DLD1 (cell line): ENCODE data around the gene PRSS56.
"Not testable (repeated sequence)": the region's sequence is repeated elsewhere in the genome, so short reads cannot be mapped to it uniquely, and the experiment has no call there.

ENCODE experiments used
- in situ Hi-C: cut with HindIII; loops from 2 replicates; pipeline ENCODE4 v1.10.0; 2017; ENCODE audit warnings: low sequenced_read_pairs

Gene PRSS56

GRCh38 chr2:232568161-232568560, 48.0 kb downstream of the PRSS56 start:
- in situ Hi-C loops: no loop called here

GRCh38 chr2:232569541-232569940, 49.4 kb downstream of the PRSS56 start:
- in situ Hi-C loops: no loop called here

- in situ Hi-C loops: not testable (repeated sequence)
Observed at GRCh38 chr2:232570481-232570880, 50.3 kb downstream of the PRSS56 start.

GRCh38 chr2:232571026-232571474, 50.9 kb downstream of the PRSS56 start:
- in situ Hi-C loops: no loop called here

GRCh38 chr2:232573042-232573441, 52.9 kb downstream of the PRSS56 start:
- in situ Hi-C loops: no loop called here

- in situ Hi-C loops: no loop called here
Observed at GRCh38 chr2:232573771-232574435, 53.7 kb downstream of the PRSS56 start.

GRCh38 chr2:232574674-232575403, 54.7 kb downstream of the PRSS56 start:
- in situ Hi-C loops: loop anchor here (25.0 kb wide), 1 partner anchor 437 kb away; the partner anchor contains the start of gene NGEF
